ENCODE data around the gene DGLUCY. TPM values are rescaled to one million over a fixed set of nuclear protein-coding genes. Genes with fewer than 3 reads are reported as not detected.

Gene DGLUCY
- total and polyA plus RNA-seq, 2 of the 8 experiments (the other 6 are each of a cell fraction or from before 2014, with no cell fraction given) = 24.9 to 31.8 TPM

DNA sequence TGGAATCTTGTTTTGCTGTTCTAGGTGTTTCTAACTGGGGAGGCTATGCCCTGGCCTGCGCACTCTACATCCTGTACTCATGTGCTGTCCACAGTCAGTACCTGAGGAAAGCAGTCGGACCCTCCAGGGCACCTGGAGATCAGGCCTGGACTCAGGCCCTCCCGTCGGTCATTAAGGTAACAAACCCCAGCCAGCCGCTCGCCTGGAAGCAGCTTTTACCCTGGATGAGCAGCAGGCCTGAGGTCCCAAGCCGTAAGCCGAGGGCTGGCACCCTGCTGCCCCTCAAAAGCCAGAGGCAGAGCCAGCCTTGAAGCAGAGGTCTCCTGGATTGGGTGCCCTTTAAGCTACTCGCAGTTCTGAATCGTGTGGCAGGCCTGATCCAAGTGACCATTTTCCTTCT lies 101.5 kb downstream of the DGLUCY start (continued):
- TF ChIP-seq, protein P1, sequence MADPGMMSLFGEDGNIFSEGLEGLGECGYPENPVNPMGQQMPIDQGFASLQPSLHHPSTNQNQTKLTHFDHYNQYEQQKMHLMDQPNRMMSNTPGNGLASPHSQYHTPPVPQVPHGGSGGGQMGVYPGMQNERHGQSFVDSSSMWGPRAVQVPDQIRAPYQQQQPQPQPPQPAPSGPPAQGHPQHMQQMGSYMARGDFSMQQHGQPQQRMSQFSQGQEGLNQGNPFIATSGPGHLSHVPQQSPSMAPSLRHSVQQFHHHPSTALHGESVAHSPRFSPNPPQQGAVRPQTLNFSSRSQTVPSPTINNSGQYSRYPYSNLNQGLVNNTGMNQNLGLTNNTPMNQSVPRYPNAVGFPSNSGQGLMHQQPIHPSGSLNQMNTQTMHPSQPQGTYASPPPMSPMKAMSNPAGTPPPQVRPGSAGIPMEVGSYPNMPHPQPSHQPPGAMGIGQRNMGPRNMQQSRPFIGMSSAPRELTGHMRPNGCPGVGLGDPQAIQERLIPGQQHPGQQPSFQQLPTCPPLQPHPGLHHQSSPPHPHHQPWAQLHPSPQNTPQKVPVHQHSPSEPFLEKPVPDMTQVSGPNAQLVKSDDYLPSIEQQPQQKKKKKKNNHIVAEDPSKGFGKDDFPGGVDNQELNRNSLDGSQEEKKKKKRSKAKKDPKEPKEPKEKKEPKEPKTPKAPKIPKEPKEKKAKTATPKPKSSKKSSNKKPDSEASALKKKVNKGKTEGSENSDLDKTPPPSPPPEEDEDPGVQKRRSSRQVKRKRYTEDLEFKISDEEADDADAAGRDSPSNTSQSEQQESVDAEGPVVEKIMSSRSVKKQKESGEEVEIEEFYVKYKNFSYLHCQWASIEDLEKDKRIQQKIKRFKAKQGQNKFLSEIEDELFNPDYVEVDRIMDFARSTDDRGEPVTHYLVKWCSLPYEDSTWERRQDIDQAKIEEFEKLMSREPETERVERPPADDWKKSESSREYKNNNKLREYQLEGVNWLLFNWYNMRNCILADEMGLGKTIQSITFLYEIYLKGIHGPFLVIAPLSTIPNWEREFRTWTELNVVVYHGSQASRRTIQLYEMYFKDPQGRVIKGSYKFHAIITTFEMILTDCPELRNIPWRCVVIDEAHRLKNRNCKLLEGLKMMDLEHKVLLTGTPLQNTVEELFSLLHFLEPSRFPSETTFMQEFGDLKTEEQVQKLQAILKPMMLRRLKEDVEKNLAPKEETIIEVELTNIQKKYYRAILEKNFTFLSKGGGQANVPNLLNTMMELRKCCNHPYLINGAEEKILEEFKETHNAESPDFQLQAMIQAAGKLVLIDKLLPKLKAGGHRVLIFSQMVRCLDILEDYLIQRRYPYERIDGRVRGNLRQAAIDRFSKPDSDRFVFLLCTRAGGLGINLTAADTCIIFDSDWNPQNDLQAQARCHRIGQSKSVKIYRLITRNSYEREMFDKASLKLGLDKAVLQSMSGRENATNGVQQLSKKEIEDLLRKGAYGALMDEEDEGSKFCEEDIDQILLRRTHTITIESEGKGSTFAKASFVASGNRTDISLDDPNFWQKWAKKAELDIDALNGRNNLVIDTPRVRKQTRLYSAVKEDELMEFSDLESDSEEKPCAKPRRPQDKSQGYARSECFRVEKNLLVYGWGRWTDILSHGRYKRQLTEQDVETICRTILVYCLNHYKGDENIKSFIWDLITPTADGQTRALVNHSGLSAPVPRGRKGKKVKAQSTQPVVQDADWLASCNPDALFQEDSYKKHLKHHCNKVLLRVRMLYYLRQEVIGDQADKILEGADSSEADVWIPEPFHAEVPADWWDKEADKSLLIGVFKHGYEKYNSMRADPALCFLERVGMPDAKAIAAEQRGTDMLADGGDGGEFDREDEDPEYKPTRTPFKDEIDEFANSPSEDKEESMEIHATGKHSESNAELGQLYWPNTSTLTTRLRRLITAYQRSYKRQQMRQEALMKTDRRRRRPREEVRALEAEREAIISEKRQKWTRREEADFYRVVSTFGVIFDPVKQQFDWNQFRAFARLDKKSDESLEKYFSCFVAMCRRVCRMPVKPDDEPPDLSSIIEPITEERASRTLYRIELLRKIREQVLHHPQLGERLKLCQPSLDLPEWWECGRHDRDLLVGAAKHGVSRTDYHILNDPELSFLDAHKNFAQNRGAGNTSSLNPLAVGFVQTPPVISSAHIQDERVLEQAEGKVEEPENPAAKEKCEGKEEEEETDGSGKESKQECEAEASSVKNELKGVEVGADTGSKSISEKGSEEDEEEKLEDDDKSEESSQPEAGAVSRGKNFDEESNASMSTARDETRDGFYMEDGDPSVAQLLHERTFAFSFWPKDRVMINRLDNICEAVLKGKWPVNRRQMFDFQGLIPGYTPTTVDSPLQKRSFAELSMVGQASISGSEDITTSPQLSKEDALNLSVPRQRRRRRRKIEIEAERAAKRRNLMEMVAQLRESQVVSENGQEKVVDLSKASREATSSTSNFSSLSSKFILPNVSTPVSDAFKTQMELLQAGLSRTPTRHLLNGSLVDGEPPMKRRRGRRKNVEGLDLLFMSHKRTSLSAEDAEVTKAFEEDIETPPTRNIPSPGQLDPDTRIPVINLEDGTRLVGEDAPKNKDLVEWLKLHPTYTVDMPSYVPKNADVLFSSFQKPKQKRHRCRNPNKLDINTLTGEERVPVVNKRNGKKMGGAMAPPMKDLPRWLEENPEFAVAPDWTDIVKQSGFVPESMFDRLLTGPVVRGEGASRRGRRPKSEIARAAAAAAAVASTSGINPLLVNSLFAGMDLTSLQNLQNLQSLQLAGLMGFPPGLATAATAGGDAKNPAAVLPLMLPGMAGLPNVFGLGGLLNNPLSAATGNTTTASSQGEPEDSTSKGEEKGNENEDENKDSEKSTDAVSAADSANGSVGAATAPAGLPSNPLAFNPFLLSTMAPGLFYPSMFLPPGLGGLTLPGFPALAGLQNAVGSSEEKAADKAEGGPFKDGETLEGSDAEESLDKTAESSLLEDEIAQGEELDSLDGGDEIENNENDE (IDR thresholded peaks at IDR 0.05; ENCODE audit: insufficient replicate concordance, low read length) = no peak
- TF ChIP-seq HDAC6 (IDR thresholded peaks at IDR 0.05; ENCODE audit: low read depth, low read length) (no peak), CBX5 (IDR thresholded peaks at IDR 0.05; ENCODE audit: low read depth, low read length) (no peak), SIRT6 (IDR thresholded peaks at IDR 0.05; ENCODE audit: low read length) (no peak), KDM5A (IDR thresholded peaks at IDR 0.05; ENCODE audit: low read length) (no peak), EGR1 (IDR thresholded peaks at IDR 0.05; ENCODE audit: borderline replicate concordance, low read depth, low read length) (no peak)
- TF ChIP-seq, protein P2, sequence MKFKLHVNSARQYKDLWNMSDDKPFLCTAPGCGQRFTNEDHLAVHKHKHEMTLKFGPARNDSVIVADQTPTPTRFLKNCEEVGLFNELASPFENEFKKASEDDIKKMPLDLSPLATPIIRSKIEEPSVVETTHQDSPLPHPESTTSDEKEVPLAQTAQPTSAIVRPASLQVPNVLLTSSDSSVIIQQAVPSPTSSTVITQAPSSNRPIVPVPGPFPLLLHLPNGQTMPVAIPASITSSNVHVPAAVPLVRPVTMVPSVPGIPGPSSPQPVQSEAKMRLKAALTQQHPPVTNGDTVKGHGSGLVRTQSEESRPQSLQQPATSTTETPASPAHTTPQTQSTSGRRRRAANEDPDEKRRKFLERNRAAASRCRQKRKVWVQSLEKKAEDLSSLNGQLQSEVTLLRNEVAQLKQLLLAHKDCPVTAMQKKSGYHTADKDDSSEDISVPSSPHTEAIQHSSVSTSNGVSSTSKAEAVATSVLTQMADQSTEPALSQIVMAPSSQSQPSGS (IDR thresholded peaks at IDR 0.05; ENCODE audit: low read length) = no peak
